ENCODE data around the gene DAO.

DNA sequence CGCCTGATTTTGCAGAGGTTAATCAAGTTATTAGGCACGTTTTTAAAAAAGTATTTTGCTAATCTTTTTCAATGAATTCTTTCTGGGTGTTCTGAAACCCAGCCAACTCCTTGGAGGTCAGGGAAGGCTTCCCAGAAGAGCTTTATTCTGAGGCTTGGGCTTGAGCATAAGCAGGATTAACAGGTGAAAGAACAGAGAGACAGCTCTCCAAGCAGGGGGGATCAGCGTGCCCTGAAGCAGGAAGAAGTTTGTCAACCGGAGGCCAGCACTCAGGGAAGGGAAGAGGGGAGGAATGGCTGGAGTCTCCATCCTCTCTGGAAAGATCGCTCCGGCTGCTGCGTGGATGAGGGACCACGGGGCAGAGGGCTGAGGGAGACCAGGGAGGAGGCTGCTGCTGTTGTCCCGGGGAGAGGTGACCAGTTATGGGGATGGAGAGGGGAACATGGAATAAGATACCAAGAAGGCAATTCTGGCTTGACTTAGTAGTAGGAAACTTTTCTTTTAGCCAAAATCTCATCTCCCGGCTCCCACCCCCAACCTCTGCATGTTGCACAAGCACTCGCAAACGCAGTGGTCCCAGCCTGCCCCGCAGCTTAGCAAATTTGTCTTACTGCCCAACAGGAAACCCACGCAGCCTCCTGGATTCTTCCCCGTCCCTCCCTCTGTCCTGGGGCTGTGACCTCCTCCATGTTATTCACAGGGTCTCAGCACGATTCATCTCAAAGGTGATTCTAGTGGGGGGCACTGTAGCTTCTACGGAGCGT, 21.4 kb upstream of the DAO start:
- TF ChIP-seq, protein P1, sequence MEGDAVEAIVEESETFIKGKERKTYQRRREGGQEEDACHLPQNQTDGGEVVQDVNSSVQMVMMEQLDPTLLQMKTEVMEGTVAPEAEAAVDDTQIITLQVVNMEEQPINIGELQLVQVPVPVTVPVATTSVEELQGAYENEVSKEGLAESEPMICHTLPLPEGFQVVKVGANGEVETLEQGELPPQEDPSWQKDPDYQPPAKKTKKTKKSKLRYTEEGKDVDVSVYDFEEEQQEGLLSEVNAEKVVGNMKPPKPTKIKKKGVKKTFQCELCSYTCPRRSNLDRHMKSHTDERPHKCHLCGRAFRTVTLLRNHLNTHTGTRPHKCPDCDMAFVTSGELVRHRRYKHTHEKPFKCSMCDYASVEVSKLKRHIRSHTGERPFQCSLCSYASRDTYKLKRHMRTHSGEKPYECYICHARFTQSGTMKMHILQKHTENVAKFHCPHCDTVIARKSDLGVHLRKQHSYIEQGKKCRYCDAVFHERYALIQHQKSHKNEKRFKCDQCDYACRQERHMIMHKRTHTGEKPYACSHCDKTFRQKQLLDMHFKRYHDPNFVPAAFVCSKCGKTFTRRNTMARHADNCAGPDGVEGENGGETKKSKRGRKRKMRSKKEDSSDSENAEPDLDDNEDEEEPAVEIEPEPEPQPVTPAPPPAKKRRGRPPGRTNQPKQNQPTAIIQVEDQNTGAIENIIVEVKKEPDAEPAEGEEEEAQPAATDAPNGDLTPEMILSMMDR (IDR thresholded peaks at IDR 0.05) = no peak
- TF ChIP-seq POLR2A (IDR thresholded peaks at IDR 0.05) = no peak

Measured in breast epithelium (tissue), 3 donors.